NCI-H748 (cell line): ENCODE measurements around the gene RSRC1.

ENCODE experiments used
- DNase-seq: peaks from one replicate; lab custom pipeline; 2025; ENCODE audit not compliant: unreplicated experiment; lab: John Stamatoyannopoulos, UW

RSRC1 gene

DNA sequence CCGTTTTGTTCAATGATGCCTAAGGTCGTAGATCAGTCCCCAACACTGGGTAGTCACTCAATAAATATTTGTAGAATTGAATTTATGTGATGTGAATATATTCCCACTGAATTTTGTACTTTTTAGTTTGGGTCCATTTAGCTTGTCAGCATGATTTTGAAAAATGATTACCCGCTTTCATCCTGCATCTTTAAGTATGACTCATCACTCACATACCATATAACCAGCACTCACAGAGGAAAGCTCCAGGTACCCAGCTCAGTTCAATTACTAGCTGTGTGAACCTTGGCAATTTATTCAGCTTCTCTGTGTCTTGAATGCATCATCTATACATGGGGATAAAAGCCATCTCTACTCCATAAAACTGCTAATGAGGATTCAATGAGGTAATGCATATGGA is 458.9 kb downstream of the RSRC1 start:
- no peak for DNase-seq

DNA sequence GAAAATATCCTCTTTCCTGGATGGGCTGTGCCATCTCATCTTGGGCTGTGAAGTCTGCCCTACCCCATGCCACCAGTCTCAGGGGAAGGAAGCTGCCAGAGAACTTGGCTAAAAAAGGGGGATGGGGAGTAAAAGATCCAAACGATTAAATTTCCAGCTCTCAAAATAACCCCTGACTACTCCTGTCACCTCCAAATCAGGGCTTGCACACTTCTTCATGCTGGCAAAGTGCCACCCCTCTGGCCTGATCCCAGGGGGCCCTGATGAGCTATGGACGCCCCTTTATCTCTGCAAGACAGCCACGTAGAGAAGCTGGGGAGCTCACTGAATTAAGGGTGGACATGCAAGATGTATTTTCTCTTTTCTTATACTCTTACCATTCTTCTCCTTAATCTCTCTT is 459.9 kb downstream of the RSRC1 start:
- DNase-seq, result no peak

DNA sequence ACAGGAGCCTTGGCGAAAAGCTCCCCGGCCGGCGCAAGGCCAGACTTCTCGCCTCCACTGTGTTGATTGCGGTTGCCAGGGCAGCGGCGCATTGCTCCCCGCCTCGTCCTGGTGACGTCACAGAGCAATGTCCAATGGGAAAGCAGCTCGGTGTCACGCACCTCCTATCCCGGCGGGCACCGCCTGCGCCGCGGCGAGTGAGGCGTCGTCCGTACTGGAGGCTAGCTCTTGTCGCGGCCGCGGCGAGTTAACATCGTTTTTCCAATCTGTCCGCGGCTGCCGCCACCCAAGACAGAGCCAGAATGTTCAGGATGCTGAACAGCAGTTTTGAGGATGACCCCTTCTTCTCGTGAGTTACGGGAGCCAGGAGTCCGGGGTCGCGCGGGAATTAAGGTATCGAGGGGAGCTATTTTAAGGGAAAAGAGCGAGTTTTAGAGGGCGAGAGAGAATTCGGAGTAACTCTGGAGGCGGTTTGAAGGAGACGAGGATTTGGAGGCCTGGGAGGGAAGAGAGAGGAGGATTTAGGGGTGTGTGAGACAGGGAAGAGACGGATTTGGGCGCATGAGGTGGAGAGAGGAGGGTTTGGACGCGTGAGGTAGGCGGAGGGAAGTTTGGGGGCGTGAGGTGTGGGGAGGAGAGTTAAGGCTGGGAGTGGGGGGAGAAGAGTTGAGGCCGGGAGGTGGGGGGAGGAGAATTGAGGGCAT is 461.3 kb downstream of the RSRC1 start, which contains the start of gene MLF1:
TSS of gene MLF1 (plus strand) at position 196 of the 704 bp plus-strand sequence. CDS start at position 303, 107 bp downstream.
- peak; percentile 94 for DNase-seq

DNA sequence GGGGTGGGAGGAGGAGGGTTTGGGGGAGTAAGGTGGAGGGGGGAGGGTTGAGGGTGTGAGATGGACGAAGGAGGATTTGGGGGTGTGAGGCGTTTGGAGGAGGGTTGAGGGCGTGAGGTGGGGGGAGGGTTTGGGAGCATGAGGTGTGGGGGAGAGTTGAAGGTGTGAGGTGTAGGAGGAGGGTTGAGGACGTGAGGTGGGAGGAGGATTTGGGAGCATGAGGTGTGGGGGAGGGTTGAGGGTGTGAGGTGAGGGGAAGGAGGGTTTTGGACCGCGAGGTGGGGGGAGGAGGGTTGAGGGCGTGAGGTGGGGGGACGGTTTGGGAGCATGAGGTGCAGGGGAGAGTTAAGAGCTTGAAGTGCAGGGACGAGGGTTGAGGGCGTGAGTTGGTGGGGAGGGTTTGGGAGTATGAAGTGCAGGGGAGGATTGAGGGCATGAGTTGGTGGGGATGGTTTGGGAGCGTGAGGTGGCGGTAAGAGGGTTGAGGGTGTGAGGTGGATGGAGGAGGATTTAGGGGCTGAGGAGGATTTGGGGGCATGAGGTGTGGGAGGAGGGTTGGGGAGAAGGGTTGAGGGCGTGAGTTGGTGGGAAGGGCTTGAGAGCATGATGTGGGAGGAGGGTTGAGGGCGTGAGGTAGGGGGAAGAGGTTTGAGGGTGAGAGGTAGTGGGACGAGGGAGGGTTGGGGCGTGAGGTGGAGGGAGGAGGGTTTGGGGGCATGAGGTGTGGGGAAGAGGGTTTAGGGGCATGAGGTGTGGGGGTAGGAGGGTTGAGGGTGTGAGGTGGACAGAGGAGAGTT is 462.3 kb downstream of the RSRC1 start:
- DNase-seq, result no peak

DNA sequence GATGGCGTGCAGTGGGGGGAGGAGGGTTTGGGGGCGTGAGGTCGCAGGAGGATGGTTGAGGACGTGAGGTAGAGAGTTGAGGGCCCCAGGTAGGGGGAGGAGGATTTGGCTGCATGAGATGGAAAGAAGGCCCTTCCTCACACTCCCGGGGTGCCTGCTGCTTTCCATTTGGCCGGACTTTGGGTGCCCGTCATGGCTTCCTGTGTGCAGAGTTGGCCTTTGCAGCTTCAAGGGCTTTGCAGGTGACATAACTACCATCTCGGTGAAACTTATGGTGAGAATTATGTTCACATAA is 462.8 kb downstream of the RSRC1 start:
- DNase-seq, result peak; percentile 14

DNA sequence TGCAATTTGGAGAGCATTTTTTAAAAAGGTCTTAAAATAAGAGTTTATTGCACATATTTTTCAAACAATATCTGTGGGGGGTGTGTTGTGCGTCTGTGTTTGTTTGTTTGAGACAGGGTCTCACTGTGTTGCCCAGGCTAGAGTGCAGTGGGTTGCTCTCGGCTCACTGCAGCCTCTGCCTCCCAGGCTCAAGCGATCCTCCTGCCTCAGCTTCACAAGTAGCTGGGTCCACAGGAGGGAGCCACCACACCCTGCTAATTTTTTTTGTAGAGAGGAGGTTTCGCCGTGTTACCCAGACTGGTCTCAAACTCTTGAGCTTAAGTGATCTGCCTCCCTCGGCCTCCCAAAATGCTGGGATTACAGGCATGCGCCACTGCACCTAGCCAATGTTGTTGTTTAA is 463.8 kb downstream of the RSRC1 start:
- DNase-seq, result peak; percentile 5

DNA sequence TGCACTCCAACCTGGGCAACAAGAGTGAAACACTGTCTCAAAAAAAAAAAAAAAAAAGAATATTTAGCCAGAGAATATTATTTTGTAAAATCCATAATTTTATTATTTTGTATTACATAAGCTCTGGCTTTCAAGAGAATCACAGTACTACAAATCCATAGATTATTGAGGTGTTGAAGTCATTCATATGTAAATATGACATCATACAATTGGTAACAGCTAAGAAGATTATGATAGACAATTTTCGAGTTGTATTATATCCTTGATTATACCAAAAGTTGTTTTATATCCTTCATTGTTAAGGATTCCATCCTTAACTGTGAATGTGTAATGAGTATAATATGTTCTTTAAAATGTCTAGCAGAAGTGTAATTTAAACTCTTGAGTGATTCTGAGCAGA is 464.8 kb downstream of the RSRC1 start:
- no peak for DNase-seq

DNA sequence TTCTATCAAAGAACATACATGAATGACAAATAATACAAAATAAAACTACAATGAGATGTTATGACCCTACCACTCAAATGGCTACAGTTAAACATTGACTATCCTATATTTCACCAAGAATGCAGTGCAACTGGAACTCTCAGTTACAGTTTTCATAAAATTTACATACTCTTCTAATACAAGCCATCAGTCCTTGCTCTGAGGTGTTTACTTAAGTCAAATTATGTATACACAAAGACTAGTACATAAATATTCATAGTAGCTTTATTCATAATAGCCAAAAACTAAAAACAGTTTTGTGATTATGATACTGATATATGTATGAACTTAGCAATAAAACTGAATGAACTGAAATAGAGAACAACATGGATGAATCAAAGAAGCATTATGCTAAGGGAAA is 480.3 kb downstream of the RSRC1 start:
- no peak for DNase-seq
